Measurements from ENCODE around the gene ZNF211.

DNA sequence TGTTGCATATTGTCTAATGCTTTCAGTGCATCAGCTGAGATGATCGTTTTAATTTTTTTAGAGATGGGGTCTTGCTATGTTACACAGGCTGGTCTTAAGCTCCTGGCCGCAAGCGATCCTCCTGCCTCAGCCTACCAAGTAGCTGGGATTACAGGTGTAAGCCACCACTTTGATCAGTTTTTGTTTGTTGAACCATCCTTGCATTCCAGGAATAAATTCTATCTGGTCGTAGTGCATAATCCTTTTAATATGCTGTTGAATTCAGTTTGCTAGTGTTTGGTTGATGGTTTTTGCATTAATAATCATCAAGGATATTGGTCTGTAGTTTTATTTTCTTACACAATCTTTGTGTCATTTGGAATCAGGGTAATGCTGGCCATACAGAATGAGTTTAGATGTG, 4.4 kb downstream of the ZNF211 start:
- TF ChIP-seq GATA3 (IDR thresholded peaks at IDR 0.05; ENCODE audit: low read depth, low read length) (no peak), GATA2 (IDR thresholded peaks at IDR 0.05; ENCODE audit: low read depth, low read length) (no peak)
